Stimulated activated CD4-positive, alpha-beta T cell treated with anti-CD3 and anti-CD28 coated beads, Interleukin-1b, Interleukin-23, amount 100 ng/mL, for 48 hours (primary cell): Measurements from ENCODE around the gene LHX3.

Experiments
- DNase-seq: peaks from one replicate; pipeline ENCODE4 v3.0.0-alpha.2; 2020

LHX3 gene

GRCh38 chr9:136191099-136191959, 13.6 kb downstream of the LHX3 start:
- no peak for DNase-seq

GRCh38 chr9:136190656-136191055, 14.3 kb downstream of the LHX3 start:
- DNase-seq: no peak

- DNase-seq: no peak
These were observed 14.7 kb downstream of the LHX3 start for GRCh38 chr9:136190237-136190601.

- no peak for DNase-seq
These were observed 15.3 kb downstream of the LHX3 start for GRCh38 chr9:136189394-136190236.

- no peak for DNase-seq
These were observed 17.0 kb downstream of the LHX3 start for GRCh38 chr9:136187683-136188586.

- DNase-seq: no peak
These were observed 17.7 kb downstream of the LHX3 start for GRCh38 chr9:136187197-136187596.

GRCh38 chr9:136186386-136186785, 18.5 kb downstream of the LHX3 start:
- DNase-seq: no peak

GRCh38 chr9:136185596-136186366, 19.1 kb downstream of the LHX3 start:
- no peak for DNase-seq

GRCh38 chr9:136185066-136185465, 19.9 kb downstream of the LHX3 start:
- DNase-seq: no peak

- DNase-seq: no peak
These were observed 22.0 kb downstream of the LHX3 start for GRCh38 chr9:136182850-136183422.

GRCh38 chr9:136182420-136182787, 22.5 kb downstream of the LHX3 start:
- no peak for DNase-seq

GRCh38 chr9:136181784-136182419, 23.0 kb downstream of the LHX3 start:
- DNase-seq: no peak

GRCh38 chr9:136180586-136180985, 24.3 kb downstream of the LHX3 start:
- DNase-seq: no peak

- DNase-seq: no peak
These were observed 25.2 kb downstream of the LHX3 start for GRCh38 chr9:136179761-136180160.

GRCh38 chr9:136179101-136179616, 25.8 kb downstream of the LHX3 start:
- DNase-seq: no peak

- DNase-seq: no peak
These were observed 26.2 kb downstream of the LHX3 start for GRCh38 chr9:136178773-136179075.

- DNase-seq: no peak
These were observed 26.7 kb downstream of the LHX3 start for GRCh38 chr9:136178061-136178772.

GRCh38 chr9:136177224-136177623, 27.7 kb downstream of the LHX3 start:
- no peak for DNase-seq

- DNase-seq: no peak
These were observed 29.2 kb downstream of the LHX3 start for GRCh38 chr9:136175616-136176197.
